Heart left ventricle (tissue), 16 donors: ENCODE measurements around the gene SF3A2. TPM values are rescaled to one million over a fixed set of nuclear protein-coding genes. Genes with fewer than 3 reads are reported as not detected.
"Not testable (repeated sequence)": the region's sequence is repeated elsewhere in the genome, so short reads cannot be mapped to it uniquely, and the experiment has no call there.

Source experiments
- ATAC-seq, 4 donors: fragments of 200-7000 bp; cut with Tn5 transposase; one replicate each; pipeline ENCODE4 v1.9.1; 2020 to 2022; ENCODE audit warnings: moderate library complexity in 4 of 4, mild to moderate bottlenecking in 3 of 4, moderate number of reproducible peaks in 1 of 4
- DNase-seq, 5 donors: peaks; one replicate each; pipeline ENCODE4 v3.0.0-alpha.2; 2020
- H3K27ac ChIP-seq, 12 donors: fragments of 200-600 bp; sonication (generic) in 4 of 12; one replicate each; pipeline versions ENCODE4 v1.5.0 to v1.8.0; 2016 to 2022; ENCODE audit warnings: mild to moderate bottlenecking in 2 of 12
- H3K27me3 ChIP-seq, 9 donors: fragments of 200-600 bp; sonication (generic) in 2 of 9; one replicate each; pipeline versions ENCODE4 v1.5.1 to v1.8.0; 2016 to 2022; ENCODE audit warnings: mild to moderate bottlenecking in 3 of 9
- H3K36me3 ChIP-seq, 9 donors: fragments of 200-600 bp; sonication (generic) in 2 of 9; one replicate each; pipeline versions ENCODE4 v1.5.0 to v1.8.0; 2018 to 2022; ENCODE audit warnings: mild to moderate bottlenecking in 2 of 9
- H3K4me1 ChIP-seq, 12 donors: fragments of 200-600 bp; sonication (generic) in 4 of 12; one replicate each; pipeline versions ENCODE4 v1.5.0 to v1.8.0; 2016 to 2022; ENCODE audit warnings: mild to moderate bottlenecking in 3 of 12
- H3K4me3 ChIP-seq, 12 donors: fragments of 200-600 bp; sonication (generic) in 4 of 12; one replicate each; pipeline versions ENCODE4 v1.5.0 to v1.8.0; 2017 to 2022; ENCODE audit warnings: mild to moderate bottlenecking in 9 of 12, moderate library complexity in 4 of 12
- H3K9me3 ChIP-seq, 12 donors: fragments of 200-600 bp; sonication (generic) in 4 of 12; one replicate each; pipeline versions ENCODE4 v1.5.0 to v1.8.0; 2016 to 2022; ENCODE audit warnings: mild to moderate bottlenecking in 1 of 12
- CTCF ChIP-seq, 12 donors: fragments of 200-600 bp; sonication (generic) in 4 of 12; IDR thresholded peaks; one replicate each; pipeline versions ENCODE4 v1.5.0 to v1.8.0; 2018 to 2022; ENCODE audit warnings: antibody characterized with exemption in 12 of 12, mild to moderate bottlenecking in 5 of 12
- POLR2A ChIP-seq, 2 donors: fragments of 450-650 bp; IDR thresholded peaks; one replicate each; pipeline ENCODE4 v1.6.1; 2017; ENCODE audit warnings: antibody characterized with exemption in 2 of 2, mild to moderate bottlenecking in 2 of 2, moderate library complexity in 2 of 2
- WGBS, 4 donors: extraction: QIAGEN DNeasy Blood & Tissue Kit in 2 of 4; methylation state at CpG; one replicate each; pipeline versions ENCODE4 v1.1.5 to v1.1.7; 2013 to 2018; 5-methylcytosine and 5-hydroxymethylcytosine counted together
- intact Hi-C, 10 donors: fragments of 100-400 bp; cut with DNase I; formaldehyde crosslinking; loops; one replicate each; pipeline versions ENCODE4 v1.11.1 to v1.14.2; 2022
- polyA plus RNA-seq, 2 donors: library from polyadenylated mRNA; stranded (reverse); fragments of 200-250 nt; gene quantifications; one replicate each; pipeline ENCODE4 v1.2.3, GENCODE V29; 2013
- total RNA-seq, 9 donors: library from RNA; depleted of rRNA in 2 of 9; stranded (reverse); fragments of >200 nt in 2 of 9; fragmentation: NEBNext Ultra II Directional in 3 of 9; extraction: Animal tissue kit (Norgen Biotek cat#: 25700) in 3 of 9; gene quantifications; one replicate each; pipeline versions ENCODE4 v1.1.0 to v1.2.4, GENCODE V29; 2016 to 2023
- donor health status: ischemic (EF 13 %, LVEDD 7.1; RV severe dilation, severe dysfunction).
- donor health status: healthy with polysubstance abuse.
- donor health status: DM: no; HTN: yes; CAD: no.
- donor health status: DM: no; HTN: no; CAD: no.
- donor health status: ischemic (EF 25% LVEDD 6.9; RV normal size, moderate dysfunction).
- donor health status: ischemic (EF 25% LVEDD 5.7; RV mildly dilated, moderate dysfunction).
- donor health status: healthy.
- donor health status: DM: yes; HTN: yes; CAD: no.
- donor health status: ischemic (EF 35%, LVEDD 5.7; RV mildly dilated, moderate dysfunction).
- donor health status: nonischemic (EF 11% LVEDD 7.7; RV severe dilation, severe dysfunction).
- donor health status: DM: yes; HTN: yes; CAD: no.
- donor health status: PGD.
- donor health status: ischemic (EF 29% LVEDD 5.4; RV normal size, mild dysfunction).
- donor health status: nonischemic (EF 23%, LVEDD 6.1; RV moderate dilation, normal function).

Gene SF3A2
- total and polyA plus RNA-seq, 11 donors: 19.2 to 43.9 (median 28.6) TPM

GRCh38 chr19:2280633-2281264 lies 44.1 kb downstream of the SF3A2 start:
- DNase-seq (no peak), ATAC-seq (no peak)
- no peaks in the 10 kb centered on the region for H3K9me3 ChIP-seq
- peaks cover 0 to 12% (median 0%) of the 10 kb centered on the region in 9 donors for H3K36me3 ChIP-seq
- peaks cover 0 to 11% (median 0%) of the 10 kb centered on the region in 9 donors for H3K27me3 ChIP-seq
- WGBS, 4 donors: 75 to 83% (median 76%) methylated on average over 17 to 26 of the region's 26 CpGs
- TF ChIP-seq CTCF (IDR thresholded peaks at IDR 0.05) (no peak), POLR2A (IDR thresholded peaks at IDR 0.05) (no peak)
- intact Hi-C loops: loop anchor here in 1 of 10 donors (10.0 kb wide), 1 partner anchor 114 kb away; no protein-coding TSS in a partner anchor
- H3K27ac ChIP-seq: no peak overlapping the region
- H3K4me3 ChIP-seq: no peak overlapping the region
- H3K4me1 ChIP-seq: peaks cover 0 to 20% (median 13%) of the 10 kb centered on the region in 12 donors

DNA sequence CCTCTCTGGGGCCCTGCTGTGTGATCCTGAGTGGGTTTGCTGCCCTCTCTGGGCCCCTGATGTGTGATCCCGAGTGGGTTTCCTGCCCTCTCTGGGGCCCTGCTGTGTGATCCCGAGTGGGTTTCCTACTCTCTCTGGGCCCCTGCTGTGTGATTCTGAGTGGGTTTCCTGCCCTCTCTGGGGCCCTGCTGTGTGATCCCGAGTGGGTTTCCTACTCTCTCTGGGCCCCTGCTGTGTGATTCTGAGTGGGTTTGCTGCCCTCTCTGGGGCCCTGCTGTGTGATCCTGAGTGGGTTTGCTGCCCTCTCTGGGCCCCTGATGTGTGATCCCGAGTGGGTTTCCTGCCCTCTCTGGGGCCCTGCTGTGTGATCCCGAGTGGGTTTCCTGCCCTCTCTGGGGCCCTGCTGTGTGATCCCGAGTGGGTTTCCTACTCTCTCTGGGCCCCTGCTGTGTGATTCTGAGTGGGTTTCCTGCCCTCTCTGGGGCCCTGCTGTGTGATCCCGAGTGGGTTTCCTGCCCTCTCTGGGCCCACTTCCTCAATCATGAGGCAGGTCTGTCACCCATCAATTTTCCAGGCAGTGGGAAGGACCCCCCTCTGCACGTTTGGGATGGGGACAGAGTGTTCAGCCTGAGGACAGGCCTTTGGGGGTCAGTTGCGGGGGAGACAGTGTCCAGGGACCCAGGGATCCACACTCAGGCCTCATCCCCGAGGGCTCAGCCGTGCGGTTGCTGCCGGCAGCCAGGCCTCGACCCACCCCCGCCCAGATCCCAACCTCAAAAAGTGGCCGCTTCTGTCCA lies 44.8 kb downstream of the SF3A2 start:
- peak in 2 of 4 donors; percentile 26 to 27 for ATAC-seq
- intact Hi-C loops: loop anchor here in 1 of 10 donors (10.0 kb wide), 1 partner anchor 113 kb away; no protein-coding TSS in a partner anchor
- H3K9me3 ChIP-seq, DNase-seq, H3K36me3 ChIP-seq: not testable (repeated sequence)
- Histone ChIP-seq H3K27me3 (peaks cover 0 to 16% (median 0%) of the 10 kb centered on the region in 9 donors), H3K4me3 (peak overlapping the region in 11 of 12 donors; percentile 22 to 61 (median 48)), H3K27ac (peak overlapping the region in 9 of 12 donors; percentile 10 to 82 (median 57)), H3K4me1 (peaks cover 0 to 18% (median 10%) of the 10 kb centered on the region in 12 donors)
- 18 to 25% (median 19%) methylated on average over 9 to 16 of the region's 16 CpGs for WGBS, 4 donors

- Histone ChIP-seq H3K27ac (peak within 1 kb of the TSS in 10 of 12 donors; percentile 9 to 82 (median 53)), H3K27me3 (peaks cover 0 to 22% (median 0%) of the 10 kb centered on the region in 9 donors), H3K36me3 (no peaks in the 10 kb centered on the region), H3K4me1 (peaks cover 0 to 18% (median 10%) of the 10 kb centered on the region in 12 donors), H3K9me3 (no peaks in the 10 kb centered on the region), H3K4me3 (peak within 1 kb of the TSS in 11 of 12 donors; percentile 22 to 61 (median 48))
- intact Hi-C loops: loop anchor here in 1 of 10 donors (10.0 kb wide), 1 partner anchor 113 kb away; no protein-coding TSS in a partner anchor
- ATAC-seq: peak; percentile 87 to 96 (median 90)
- TF ChIP-seq CTCF (IDR thresholded peaks at IDR 0.05) (no peak), POLR2A (IDR thresholded peaks at IDR 0.05) (peak in 1 of 2 donors; percentile 10)
- WGBS, 4 donors: 4 to 15% (median 6%) methylated on average over 27 to 41 of the region's 41 CpGs
- peak; percentile 81 to 93 (median 85) for DNase-seq
Observed at GRCh38 chr19:2282062-2282861, 45.6 kb downstream of the SF3A2 start, which contains the start of gene PEAK3. PEAK3 (minus strand) TSS chr19:2282175; CDS start chr19:2280931, 1,244 bp downstream.

DNA sequence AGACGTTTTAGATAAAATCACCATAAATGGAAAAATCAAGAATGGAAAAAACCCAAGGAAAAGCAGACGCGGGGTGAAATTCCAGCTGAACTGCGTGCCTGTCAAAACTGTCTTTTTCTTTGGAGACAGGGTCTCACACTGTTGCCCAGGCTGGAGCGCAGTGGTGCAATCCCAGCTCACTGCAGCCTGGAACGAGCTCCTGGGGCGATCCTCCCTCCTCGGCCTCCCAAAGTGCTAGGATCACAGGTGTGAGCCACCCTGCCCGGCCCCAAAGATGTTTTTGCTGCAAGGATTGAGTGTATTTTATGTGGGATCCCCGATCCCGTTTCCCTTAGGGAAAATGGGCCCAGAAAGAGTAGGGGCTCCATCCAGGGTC lies 46.2 kb downstream of the SF3A2 start:
- H3K36me3 ChIP-seq: no peaks in the 10 kb centered on the region
- TF ChIP-seq CTCF (IDR thresholded peaks at IDR 0.05) (no peak), POLR2A (IDR thresholded peaks at IDR 0.05) (no peak)
- peaks cover 0 to 27% (median 0%) of the 10 kb centered on the region in 9 donors for H3K27me3 ChIP-seq
- peak overlapping the region in 7 of 12 donors; percentile 44 to 61 (median 51) for H3K4me3 ChIP-seq
- H3K27ac ChIP-seq: peak overlapping the region in 1 of 12 donors; percentile 33
- H3K4me1 ChIP-seq: peaks cover 0 to 21% (median 10%) of the 10 kb centered on the region in 12 donors
- intact Hi-C loops: loop anchor here in 1 of 10 donors (10.0 kb wide), 1 partner anchor 112 kb away; no protein-coding TSS in a partner anchor
- 68 to 76% (median 71%) methylated on average over 9 to 11 of the region's 11 CpGs for WGBS, 4 donors
- no peaks in the 10 kb centered on the region for H3K9me3 ChIP-seq
- ATAC-seq (no peak), DNase-seq (no peak)
